IMR-90 (cell line): ENCODE data around the gene EHBP1. TPM values are rescaled to one million over a fixed set of nuclear protein-coding genes. Genes with fewer than 3 reads are reported as not detected.

Experiments used
- ATAC-seq: fragments of 200-7000 bp; cut with Tn5 transposase; 2 replicates; pipeline ENCODE4 v1.9.1; 2020; ENCODE audit warnings: low read depth, mild to moderate bottlenecking, moderate library complexity
- BruUV-seq: library from RNA; stranded (reverse); fragments of 400-500 nt; replicated peaks from 2 replicates; lab custom pipeline; 2021; lab: Mats Ljungman, UMichigan
- CTCF ChIA-PET: fragments of 300-600 bp; formaldehyde crosslinking; extraction: SDS; loops from one replicate; lab custom pipeline; 2021; ENCODE audit warnings: antibody characterized with exemption; lab: Yijun Ruan, JAX
- POLR2A ChIA-PET: fragments of 300-600 bp; sonication (Branson Sonifier 250); formaldehyde crosslinking; loops from one replicate; lab custom pipeline; 2022; ENCODE audit warnings: antibody characterized with exemption; ENCODE audit not compliant: unreplicated experiment; lab: Charles Lee
- DNase-seq: peaks from one replicate; pipeline ENCODE4 v3.0.0; 2013
- H2AFZ ChIP-seq: replicated peaks from 2 replicates; pipeline ENCODE3; 2013; ENCODE audit warnings: low read length, mild to moderate bottlenecking; ENCODE audit not compliant: poor library complexity
- H2AK5ac ChIP-seq: 2 replicates; pipeline ENCODE4 v1.6.1; 2013; ENCODE audit warnings: low read depth, low read length, inconsistent platforms
- H2AK9ac ChIP-seq: replicated peaks from 2 replicates; pipeline ENCODE3; 2013; ENCODE audit warnings: mild to moderate bottlenecking, low read depth, low read length, moderate library complexity; ENCODE audit not compliant: poor library complexity
- H2BK120ac ChIP-seq: 2 replicates; pipeline ENCODE4 v1.6.1; 2013; ENCODE audit warnings: low read depth, low read length, inconsistent platforms
- H2BK15ac ChIP-seq: 3 replicates; pipeline ENCODE4 v1.6.1; 2013; ENCODE audit warnings: low read depth, low read length, inconsistent platforms
- H2BK20ac ChIP-seq: 2 replicates; pipeline ENCODE4 v1.6.1; 2013; ENCODE audit warnings: low read depth, mild to moderate bottlenecking, inconsistent platforms, low read length, moderate library complexity
- H2BK5ac ChIP-seq: 2 replicates; pipeline ENCODE4 v1.6.1; 2013; ENCODE audit warnings: mild to moderate bottlenecking, low read depth, low read length, inconsistent platforms; ENCODE audit not compliant: poor library complexity, severe bottlenecking
- H3K14ac ChIP-seq: replicated peaks from 2 replicates; pipeline ENCODE4 v1.6.1; 2013; ENCODE audit warnings: low read depth, low read length, inconsistent platforms
- H3K18ac ChIP-seq: 2 replicates; pipeline ENCODE4 v1.6.1; 2013; ENCODE audit warnings: low read depth, low read length, control low read depth
- H3K23ac ChIP-seq: 2 replicates; pipeline ENCODE4 v1.6.1; 2013; ENCODE audit warnings: low read depth, low read length, inconsistent platforms
- H3K27ac ChIP-seq: 2 replicates; pipeline ENCODE4 v1.5.1; 2013; ENCODE audit warnings: mild to moderate bottlenecking, control low read depth, low read length; ENCODE audit not compliant: insufficient read depth
- H3K27me3 ChIP-seq: 2 replicates; pipeline ENCODE4 v1.6.1; 2013; ENCODE audit warnings: low read length; ENCODE audit not compliant: control insufficient read depth, insufficient read depth
- H3K36me3 ChIP-seq: 2 replicates; pipeline ENCODE4 v1.6.1; 2013; ENCODE audit warnings: low read length, mixed read lengths; ENCODE audit not compliant: control insufficient read depth, insufficient read depth
- H3K4ac ChIP-seq: 2 replicates; pipeline ENCODE4 v1.6.1; 2013; ENCODE audit warnings: low read depth, low read length, inconsistent platforms
- H3K4me1 ChIP-seq: 2 replicates; pipeline ENCODE4 v1.6.1; 2013; ENCODE audit warnings: low read length, mixed read lengths; ENCODE audit not compliant: control insufficient read depth, insufficient read depth
- H3K4me2 ChIP-seq: 2 replicates; pipeline ENCODE4 v1.6.1; 2013; ENCODE audit warnings: low read depth, mild to moderate bottlenecking, control low read depth, low read length, moderate library complexity
- H3K4me3 ChIP-seq: 2 replicates; pipeline ENCODE4 v1.5.1; 2013; ENCODE audit warnings: low read depth, mild to moderate bottlenecking, control low read depth, low read length, moderate library complexity; ENCODE audit not compliant: insufficient read depth
- H3K56ac ChIP-seq: 2 replicates; pipeline ENCODE4 v1.6.1; 2013; ENCODE audit warnings: low read length, inconsistent platforms; ENCODE audit not compliant: insufficient read depth; ENCODE audit errors: extremely low read depth
- H3K79me1 ChIP-seq, 2 experiments: 2 replicates each; pipeline ENCODE4 v1.6.1; 2013; ENCODE audit warnings: low read length in 2 of 2, inconsistent platforms in 1 of 2, low read depth in 1 of 2
- H3K9ac ChIP-seq: 2 replicates; pipeline ENCODE4 v1.6.1; 2013; ENCODE audit warnings: low read depth, low read length, control low read depth
- H3K9me1 ChIP-seq: 2 replicates; pipeline ENCODE4 v1.6.1; 2013; ENCODE audit warnings: low read length, inconsistent platforms; ENCODE audit not compliant: insufficient read depth
- H3K9me3 ChIP-seq: 2 replicates; pipeline ENCODE4 v1.6.1; 2013; ENCODE audit warnings: low read length; ENCODE audit not compliant: control insufficient read depth, insufficient read depth
- H4K20me1 ChIP-seq: 2 replicates; pipeline ENCODE4 v1.6.1; 2013; ENCODE audit warnings: low read length, inconsistent platforms; ENCODE audit not compliant: insufficient read depth
- H4K5ac ChIP-seq: 2 replicates; pipeline ENCODE4 v1.6.1; 2013; ENCODE audit warnings: mild to moderate bottlenecking, low read depth, low read length, control low read depth
- H4K8ac ChIP-seq, 2 experiments: 2 replicates each; pipeline ENCODE4 v1.6.1; 2013; ENCODE audit warnings: low read depth in 2 of 2, low read length in 2 of 2, control low read depth in 1 of 2, inconsistent platforms in 1 of 2
- H4K91ac ChIP-seq: 2 replicates; pipeline ENCODE4 v1.6.1; 2013; ENCODE audit warnings: low read depth, low read length, inconsistent platforms; ENCODE audit not compliant: insufficient read depth
- BHLHE40 ChIP-seq: fragments of 150-350 bp; IDR thresholded peaks from 2 replicates; pipeline ENCODE4 v1.6.1; 2016; ENCODE audit warnings: mild to moderate bottlenecking, low read depth, low read length
- CEBPB ChIP-seq: IDR thresholded peaks from 2 replicates; pipeline ENCODE4 v1.6.1; 2012; ENCODE audit warnings: low read depth, low read length, improper control_type of control experiment
- MAFK ChIP-seq: IDR thresholded peaks from 2 replicates; pipeline ENCODE4 v1.6.1; 2012; ENCODE audit warnings: low read depth, low read length, improper control_type of control experiment
- WGBS, 2 experiments: methylation state at CpG; one replicate each; pipeline versions ENCODE4 v1.1.5 to v1.1.7; 2013; ENCODE audit warnings: missing lambda C conversion rate in 2 of 2; ENCODE audit not compliant: insufficient read length in 1 of 2; ENCODE audit errors: extremely low coverage in 2 of 2; 5-methylcytosine and 5-hydroxymethylcytosine counted together
- dilution Hi-C: fragments of 300-500 bp; cut with HindIII; formaldehyde crosslinking; loops from one replicate; pipeline ENCODE4 v1.14.3; 2018; ENCODE audit warnings: low sequenced_read_pairs; ENCODE audit not compliant: unreplicated experiment
- in situ Hi-C: fragments of 300-500 bp; cut with MboI; formaldehyde crosslinking; loops from 3 replicates; pipeline ENCODE4 v1.14.3; 2019; ENCODE audit warnings: low sequenced_read_pairs, inconsistent platforms, mixed read lengths
- intact Hi-C: fragments of 100-400 bp; cut with micrococcal nuclease; formaldehyde crosslinking; loops from 2 replicates; pipeline ENCODE4 v1.10.0; 2022
- polyA plus RNA-seq, 3 experiments: library from polyadenylated mRNA; depleted of rRNA; stranded (reverse); fragments of >200 nt; gene quantifications; 2 replicates each; pipeline ENCODE4 v1.2.3, GENCODE V29; 2012; ENCODE audit warnings: low replicate concordance in 1 of 3
- total RNA-seq: library from RNA; depleted of rRNA; stranded (reverse); fragments of >200 nt; gene quantifications from 2 replicates; pipeline ENCODE4 v1.2.3, GENCODE V29; 2012

EHBP1 gene
- total and polyA plus RNA-seq, 2 of the 4 experiments (the other 2 are of a cell fraction), result 28.3 to 44.4 TPM

- TF ChIP-seq BHLHE40 (no peak), CEBPB (no peak), MAFK (no peak)
- no peaks in the 10 kb centered on the region for H3K36me3 ChIP-seq
- no peak overlapping the region for H3K4ac ChIP-seq
- no peak overlapping the region for H2BK120ac ChIP-seq
- H3K9me3 ChIP-seq, result no peaks in the 10 kb centered on the region
- no peak overlapping the region for H4K5ac ChIP-seq
- no peaks in the 10 kb centered on the region; the same call in 1 of the 2 replicates for H4K20me1 ChIP-seq
- intact Hi-C loops, result no loop called here
- in situ Hi-C loops, result loop anchor here (25.0 kb wide), 2 partner anchors 393 to 693 kb away; no protein-coding TSS in a partner anchor
- peak; percentile 35 for DNase-seq
- H2AK5ac ChIP-seq, result no peak overlapping the region
- H3K27ac ChIP-seq, result no peak overlapping the region
- H3K4me1 ChIP-seq, result no peaks in the 10 kb centered on the region; the same call in 1 of the 2 replicates
- H3K4me3 ChIP-seq, result no peak overlapping the region
- no peak overlapping the region for H3K14ac ChIP-seq
- WGBS, 2 experiments, result no CpG with 5 or more reads among the region's 2 CpGs
- H2AK9ac ChIP-seq, result no peak overlapping the region
- no peak overlapping the region for H2AFZ ChIP-seq
- H3K9me1 ChIP-seq, result no peaks in the 10 kb centered on the region
- no TSS peak for BruUV-seq
- H3K18ac ChIP-seq, result no peak overlapping the region
- no peak overlapping the region for H2BK5ac ChIP-seq
- H3K79me1 ChIP-seq, result peaks cover 9 to 21% of the 10 kb centered on the region in 2 experiments
- H4K8ac ChIP-seq, result no peak overlapping the region
- no peak overlapping the region for H3K23ac ChIP-seq
- ChIA-PET POLR2A (no interaction called here), CTCF (no interaction called here)
- no peak overlapping the region for H3K9ac ChIP-seq
- peak; percentile 37 for ATAC-seq
- dilution Hi-C loops, result no loop called here
- no peak overlapping the region for H3K4me2 ChIP-seq
- no peaks in the 10 kb centered on the region for H3K27me3 ChIP-seq
- H2BK20ac ChIP-seq, result no peak overlapping the region
- no peak overlapping the region for H3K56ac ChIP-seq
- no peak overlapping the region for H4K91ac ChIP-seq
- no peak overlapping the region for H2BK15ac ChIP-seq
Observed at GRCh38 chr2:62794791-62795190, 89.3 kb downstream of the EHBP1 start.
